T-helper 2 cell (primary cell): ENCODE results near the gene SLC7A7.
"Not testable (repeated sequence)": the region's sequence is repeated elsewhere in the genome, so short reads cannot be mapped to it uniquely, and the experiment has no call there.

ENCODE experiments used
- DNase-seq, 5 experiments: peaks; one replicate each; pipeline versions ENCODE4 v3.0.0 to v3.0.0-alpha.2; 2012 to 2022
- total RNA-seq, 2 donors: gene quantifications; one replicate each; lab custom pipeline; 2026; lab: John Stamatoyannopoulos, UW

SLC7A7 gene
- total RNA-seq = 0 to 0.13 reads per million in 2 donors

GRCh38 chr14:22814941-22815713 is at the start of gene SLC7A7:
SLC7A7 (minus strand) TSS chr14:22815435; CDS start chr14:22813398, 2,037 bp downstream.
- DNase-seq = no peak

- DNase-seq = no peak
Observed at GRCh38 chr14:22864979-22865378, 49.7 kb upstream of the SLC7A7 start.

GRCh38 chr14:22861651-22862050 is 46.4 kb upstream of the SLC7A7 start:
- DNase-seq = no peak

- DNase-seq = not testable (repeated sequence)
Observed at GRCh38 chr14:22860377-22860776, 45.1 kb upstream of the SLC7A7 start.

- no peak for DNase-seq
Observed at GRCh38 chr14:22856428-22856827, 41.2 kb upstream of the SLC7A7 start.

- DNase-seq = no peak
Observed at GRCh38 chr14:22854963-22855724, 39.9 kb upstream of the SLC7A7 start.

GRCh38 chr14:22854296-22854695 is 39.1 kb upstream of the SLC7A7 start:
- not testable (repeated sequence) for DNase-seq

- DNase-seq = peak; percentile 65 to 91 (median 81)
Observed at GRCh38 chr14:22852940-22853767, 37.9 kb upstream of the SLC7A7 start.

- no peak for DNase-seq
Observed at GRCh38 chr14:22852599-22852939, 37.3 kb upstream of the SLC7A7 start.

- DNase-seq = not testable (repeated sequence)
Observed at GRCh38 chr14:22852178-22852577, 36.9 kb upstream of the SLC7A7 start.

GRCh38 chr14:22850944-22851764 is 35.9 kb upstream of the SLC7A7 start:
- peak in 1 of 5 experiments; percentile 40 for DNase-seq

- DNase-seq = no peak
Observed at GRCh38 chr14:22849212-22849819, 34.1 kb upstream of the SLC7A7 start.

- no peak for DNase-seq
Observed at GRCh38 chr14:22848351-22849164, 33.3 kb upstream of the SLC7A7 start.

- no peak for DNase-seq
Observed at GRCh38 chr14:22847661-22848341, 32.6 kb upstream of the SLC7A7 start.

GRCh38 chr14:22846811-22847307 is 31.6 kb upstream of the SLC7A7 start:
- DNase-seq = no peak

- no peak for DNase-seq
Observed at GRCh38 chr14:22845821-22846625, 30.8 kb upstream of the SLC7A7 start.

- DNase-seq = no peak
Observed at GRCh38 chr14:22845103-22845394, 29.8 kb upstream of the SLC7A7 start.

GRCh38 chr14:22844221-22845102 is 29.2 kb upstream of the SLC7A7 start:
- DNase-seq = no peak
